ENCODE measurements around the gene NINJ1. TPM values are rescaled to one million over a fixed set of nuclear protein-coding genes. Genes with fewer than 3 reads are reported as not detected.

Gene NINJ1
- total and polyA plus RNA-seq, 2 of the 13 experiments (the other 11 are each of a cell fraction or from before 2014, with no cell fraction given), result 81.2 to 92.1 TPM

DNA sequence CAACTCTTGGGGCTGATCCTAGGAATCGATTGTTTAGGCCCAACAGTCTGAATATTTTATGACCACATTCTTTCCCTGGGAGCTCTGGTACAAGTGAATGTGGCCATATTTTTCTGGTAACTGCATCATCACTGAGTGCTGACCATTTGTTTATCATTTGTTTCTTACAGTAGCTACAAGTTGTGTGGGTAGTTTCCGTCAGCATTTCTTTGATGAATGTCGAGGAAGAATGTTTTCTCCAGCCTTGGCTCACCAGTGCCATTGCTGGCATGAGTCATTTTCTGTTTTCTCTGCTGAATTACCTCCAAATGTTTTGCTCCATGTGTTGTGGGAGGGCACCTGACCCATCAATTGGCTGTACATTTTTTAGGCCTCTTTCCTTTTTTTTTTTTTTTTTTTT lies 52.1 kb downstream of the NINJ1 start (continued):
- TF ChIP-seq NFYB (CRISPR knock-in tag; IDR thresholded peaks at IDR 0.05) (no peak), RBM39 (IDR thresholded peaks at IDR 0.05; ENCODE audit: low read depth, low read length, poor library complexity, severe bottlenecking) (no peak), ZNF382 (CRISPR knock-in tag; IDR thresholded peaks at IDR 0.05; ENCODE audit: borderline replicate concordance) (no peak), ZNF326 (CRISPR knock-in tag; IDR thresholded peaks at IDR 0.05; ENCODE audit: borderline replicate concordance) (no peak)

- in situ Hi-C loops (cut with HindIII; ENCODE audit: extremely low pct_ligation_motif_present, low pct_unique_long_range_greater_than_20kb), result no loop called here
Measured at GRCh38 chr9:93081081-93081529, 52.9 kb downstream of the NINJ1 start.

More at GRCh38 chr9:93081081-93081529, 52.9 kb downstream of the NINJ1 start:
- FAIRE-seq (no peak), DNase-seq (ENCODE audit: low spot score) (no peak), ATAC-seq (no peak)
- H3K9me3 ChIP-seq (ENCODE audit: low read length), result no peaks in the 10 kb centered on the region
- no peak overlapping the region for H3K4me3 ChIP-seq (replicated peaks in 1 of 3; ENCODE audit: insufficient read depth in 1 of 3, low read depth in 2 of 3, low read length in 3 of 3)
- POLR2A ChIA-PET, result no interaction called here
- H3K4me2 ChIP-seq (ENCODE audit: low read depth, low read length), result no peak overlapping the region
- no peaks in the 10 kb centered on the region for H3K36me3 ChIP-seq (replicated peaks in 1 of 2; ENCODE audit: control insufficient read depth in 1 of 2, insufficient read depth in 2 of 2, low read length in 2 of 2)
- no peaks in the 10 kb centered on the region for H3K79me2 ChIP-seq (ENCODE audit: insufficient read depth, low read length)
- H3K9ac ChIP-seq (ENCODE audit: insufficient read depth, low read depth, low read length), result no peak overlapping the region
- H2AFZ ChIP-seq (ENCODE audit: low read length), result no peak overlapping the region
- no peaks in the 10 kb centered on the region; a peak in 1 of 5 replicates for H3K27me3 ChIP-seq (ENCODE audit: control insufficient read depth in 1 of 2, insufficient read depth in 2 of 2, low read length in 2 of 2)
- TF ChIP-seq ZNF616 (CRISPR knock-in tag; IDR thresholded peaks at IDR 0.05; ENCODE audit: low read depth), result no peak
- TF ChIP-seq XBP1 (CRISPR knock-in tag; IDR thresholded peaks at IDR 0.05), result no peak
- no peak for TF ChIP-seq MAFF (IDR thresholded peaks at IDR 0.05; ENCODE audit: low read depth, low read length)
- TF ChIP-seq ZNF788 (CRISPR knock-in tag; IDR thresholded peaks at IDR 0.05; ENCODE audit: borderline replicate concordance), result no peak
- TF ChIP-seq, protein P1, sequence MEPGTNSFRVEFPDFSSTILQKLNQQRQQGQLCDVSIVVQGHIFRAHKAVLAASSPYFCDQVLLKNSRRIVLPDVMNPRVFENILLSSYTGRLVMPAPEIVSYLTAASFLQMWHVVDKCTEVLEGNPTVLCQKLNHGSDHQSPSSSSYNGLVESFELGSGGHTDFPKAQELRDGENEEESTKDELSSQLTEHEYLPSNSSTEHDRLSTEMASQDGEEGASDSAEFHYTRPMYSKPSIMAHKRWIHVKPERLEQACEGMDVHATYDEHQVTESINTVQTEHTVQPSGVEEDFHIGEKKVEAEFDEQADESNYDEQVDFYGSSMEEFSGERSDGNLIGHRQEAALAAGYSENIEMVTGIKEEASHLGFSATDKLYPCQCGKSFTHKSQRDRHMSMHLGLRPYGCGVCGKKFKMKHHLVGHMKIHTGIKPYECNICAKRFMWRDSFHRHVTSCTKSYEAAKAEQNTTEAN (CRISPR knock-in tag; conservative IDR thresholded peaks at IDR 0.05), result no peak
- no peak for TF ChIP-seq HNRNPLL (IDR thresholded peaks at IDR 0.05; ENCODE audit: low read depth, low read length, poor library complexity, severe bottlenecking)
- no peak for TF ChIP-seq ZNF546 (CRISPR knock-in tag; conservative IDR thresholded peaks at IDR 0.05)
- TF ChIP-seq TARDBP (CRISPR knock-in tag; IDR thresholded peaks at IDR 0.05), result no peak
- no peak for TF ChIP-seq ZNF543 (CRISPR knock-in tag; IDR thresholded peaks at IDR 0.05)
- TF ChIP-seq ZNF619 (CRISPR knock-in tag; IDR thresholded peaks at IDR 0.05), result no peak
- TF ChIP-seq HBP1 (CRISPR knock-in tag; IDR thresholded peaks at IDR 0.05; ENCODE audit: low read depth), result no peak
- no TSS peak for BruUV-seq (replicated peaks)
- H4K20me1 ChIP-seq (ENCODE audit: insufficient read depth, low read length), result no peaks in the 10 kb centered on the region
- CTCF ChIA-PET (ENCODE audit: low intra/inter-chr PET ratio, low total read pairs), result no interaction called here
- H3K4me1 ChIP-seq (ENCODE audit: insufficient read depth, low read length), result no peaks in the 10 kb centered on the region
- intact Hi-C loops (cut with micrococcal nuclease; ENCODE audit: unreplicated experiment), result no loop called here
- H3K27ac ChIP-seq (ENCODE audit: extremely low read length, insufficient read depth, low read length), result no peak overlapping the region
- WGBS (ENCODE audit: low lambda C conversion rate), result 67% methylated on average over 6 of the region's 10 CpGs
